Activated T-cell treated with anti-CD3 and anti-CD28 coated beads for 48 hours (primary cell): ENCODE results near the gene FAM210A.
"Not testable (repeated sequence)": the region's sequence is repeated elsewhere in the genome, so short reads cannot be mapped to it uniquely, and the experiment has no call there.

Experiments
- DNase-seq: peaks from one replicate; pipeline ENCODE4 v3.0.0-alpha.2; 2020; ENCODE audit warnings: low read depth

FAM210A gene

DNA sequence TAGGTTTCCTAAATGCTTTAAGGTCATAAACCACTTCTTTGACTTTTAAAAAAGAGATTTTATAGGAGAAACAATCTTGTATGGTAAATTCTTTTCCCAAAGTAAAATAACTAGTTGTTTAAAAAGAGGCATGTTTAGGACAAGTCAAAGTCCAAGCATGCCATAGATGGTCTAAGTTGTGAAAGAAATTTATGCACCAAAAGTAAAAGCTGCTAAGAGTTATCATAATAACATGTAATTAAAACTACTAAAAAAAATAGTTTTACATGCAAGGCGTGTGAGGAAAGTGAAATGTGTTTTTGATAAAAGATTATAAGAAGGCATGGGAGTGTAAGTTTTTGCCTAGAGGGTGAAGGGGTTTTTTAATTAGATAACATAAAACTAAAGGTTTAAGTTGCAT is 22.5 kb downstream of the FAM210A start:
- DNase-seq = no peak

DNA sequence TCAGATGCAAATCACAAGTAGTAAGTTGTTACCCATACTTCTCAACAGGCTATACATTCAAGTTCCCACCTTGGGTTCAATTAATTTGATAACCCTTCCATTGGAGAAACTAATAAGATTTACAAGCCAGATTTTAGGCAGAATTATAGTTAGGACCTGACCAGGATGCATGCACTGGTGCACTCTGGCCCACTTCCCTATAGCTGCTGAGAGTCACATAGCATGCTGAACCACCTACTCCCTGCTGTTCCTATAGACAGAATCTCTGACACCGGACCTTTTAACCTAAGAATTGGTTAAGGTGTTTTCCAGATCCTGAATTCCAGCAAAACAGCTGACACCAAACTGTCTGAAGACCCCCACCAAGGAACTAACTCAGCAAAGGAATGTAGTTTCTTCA is 26.2 kb downstream of the FAM210A start:
- no peak for DNase-seq

GRCh38 chr18:13696961-13697360 is 29.4 kb downstream of the FAM210A start:
- DNase-seq = no peak

DNA sequence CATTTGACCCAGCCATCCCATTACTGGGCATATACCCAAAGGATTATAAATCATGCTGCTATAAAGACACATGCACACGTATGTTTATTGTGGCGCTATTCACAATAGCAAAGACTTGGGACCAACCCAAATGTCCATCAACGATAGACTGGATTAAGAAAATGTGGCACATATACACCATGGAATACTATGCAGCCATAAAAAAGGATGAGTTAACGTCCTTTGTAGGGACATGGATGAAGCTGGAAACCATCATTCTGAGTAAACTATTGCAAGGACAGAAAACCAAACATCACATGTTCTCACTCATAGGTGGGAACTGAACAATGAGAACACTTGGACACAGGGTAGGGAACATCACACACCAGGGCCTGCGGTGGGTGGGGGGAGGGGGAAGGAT is 31.0 kb downstream of the FAM210A start:
- DNase-seq = not testable (repeated sequence)

GRCh38 chr18:13690060-13690459 is 36.3 kb downstream of the FAM210A start:
- not testable (repeated sequence) for DNase-seq

DNA sequence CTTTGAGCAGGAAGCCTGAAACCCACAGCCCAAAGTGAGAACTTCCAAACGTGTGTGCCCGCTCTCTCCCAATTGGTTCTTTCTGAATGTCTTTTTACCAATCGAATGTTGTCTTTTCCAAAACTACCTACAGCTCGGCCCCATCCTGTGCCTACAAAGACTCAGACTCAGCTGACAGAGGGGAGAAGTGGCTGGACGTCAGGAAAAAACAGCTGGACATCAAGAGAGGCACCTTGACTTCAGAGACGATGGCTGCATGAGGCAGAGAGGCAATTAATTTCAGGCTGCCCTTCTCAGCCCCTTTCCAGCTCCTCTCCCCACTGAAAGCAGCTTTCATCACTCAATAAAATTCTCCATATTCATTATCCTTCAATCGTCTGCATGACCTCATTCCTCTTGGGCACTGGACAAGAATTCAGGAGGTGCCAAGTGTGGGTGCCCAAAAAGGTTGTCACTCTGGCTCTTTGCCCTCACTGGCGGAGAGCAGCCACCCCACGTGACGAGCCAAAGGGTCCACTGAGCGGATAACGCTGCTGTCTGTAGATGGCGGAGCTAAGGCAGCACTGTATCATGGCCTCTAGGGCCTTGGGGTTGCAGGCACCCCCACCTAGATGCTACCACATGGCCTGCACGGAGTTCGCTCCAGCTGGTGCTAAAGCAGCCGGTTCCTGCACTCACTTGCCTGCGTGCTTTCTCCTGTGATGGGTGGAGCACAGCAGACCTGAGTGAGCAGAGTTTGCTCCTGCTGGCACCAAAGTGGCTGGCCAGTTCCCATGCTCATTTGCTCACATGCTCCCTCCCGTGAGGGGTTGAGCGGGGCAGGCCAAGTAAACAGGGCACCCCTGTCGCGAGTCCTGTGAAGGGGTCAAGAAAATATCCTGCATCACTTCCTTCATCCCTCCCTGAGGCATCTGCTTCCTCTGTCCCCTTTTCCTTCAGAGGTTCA is 37.9 kb downstream of the FAM210A start:
- DNase-seq = no peak

DNA sequence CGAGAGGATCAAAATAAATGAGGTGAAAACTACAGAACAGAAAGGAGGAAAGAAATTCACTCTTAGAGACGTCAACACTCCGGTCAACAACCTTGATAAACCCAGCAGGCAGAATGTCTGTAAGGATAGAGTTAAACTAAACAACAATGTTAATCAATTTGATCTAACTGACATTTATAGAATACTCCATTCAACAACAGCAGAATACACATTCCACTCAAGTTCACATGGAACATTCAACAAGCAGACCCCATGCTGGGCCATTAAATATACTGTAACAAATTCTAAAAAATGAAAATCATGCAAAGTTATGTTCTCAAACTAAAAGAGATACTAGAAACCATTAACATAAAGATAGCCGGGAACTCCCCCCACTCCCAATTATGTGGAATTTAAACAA is 41.8 kb downstream of the FAM210A start:
- DNase-seq = no peak

- no peak for DNase-seq
These were observed 44.7 kb downstream of the FAM210A start for GRCh38 chr18:13681701-13682100.

DNA sequence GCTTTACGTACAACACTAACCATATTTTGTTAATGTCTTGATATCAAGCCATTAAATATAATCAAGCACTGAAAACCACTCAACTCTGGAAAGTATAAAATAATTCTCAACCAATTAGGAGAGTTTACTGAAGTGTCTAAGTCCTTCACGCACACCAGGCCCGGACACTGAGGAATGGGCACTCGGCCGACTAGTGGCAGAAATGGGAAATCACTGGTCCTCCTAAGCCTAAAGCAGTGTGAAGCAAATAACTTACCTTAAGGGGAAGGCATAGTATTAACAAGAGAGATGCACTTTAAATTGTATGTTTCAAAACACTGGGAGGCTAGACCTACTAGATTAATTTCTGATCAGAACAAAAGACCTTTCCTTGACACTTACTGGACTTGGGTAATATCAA is 45.7 kb downstream of the FAM210A start:
- no peak for DNase-seq

GRCh38 chr18:13677350-13677749 is 49.0 kb downstream of the FAM210A start:
- DNase-seq = not testable (repeated sequence)

DNA sequence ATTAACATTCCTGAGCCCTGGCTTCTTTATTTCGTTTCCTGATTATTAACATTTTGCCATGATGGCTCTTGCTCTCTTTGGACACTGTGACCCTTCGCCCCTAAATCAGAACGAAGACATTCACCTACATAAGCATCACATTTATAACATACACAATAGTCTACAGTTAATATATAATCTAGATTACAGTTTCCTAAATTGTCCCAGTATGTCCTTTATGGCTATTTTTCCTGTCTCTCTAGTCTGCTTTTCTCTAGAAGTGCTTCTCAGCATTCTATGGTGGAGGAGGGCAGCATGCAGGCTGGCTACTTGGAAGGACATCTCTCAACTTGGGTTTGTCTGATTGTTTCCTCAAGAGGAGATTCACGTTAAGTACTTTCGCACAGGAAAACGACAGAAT is 49.9 kb downstream of the FAM210A start:
- no peak for DNase-seq

DNA sequence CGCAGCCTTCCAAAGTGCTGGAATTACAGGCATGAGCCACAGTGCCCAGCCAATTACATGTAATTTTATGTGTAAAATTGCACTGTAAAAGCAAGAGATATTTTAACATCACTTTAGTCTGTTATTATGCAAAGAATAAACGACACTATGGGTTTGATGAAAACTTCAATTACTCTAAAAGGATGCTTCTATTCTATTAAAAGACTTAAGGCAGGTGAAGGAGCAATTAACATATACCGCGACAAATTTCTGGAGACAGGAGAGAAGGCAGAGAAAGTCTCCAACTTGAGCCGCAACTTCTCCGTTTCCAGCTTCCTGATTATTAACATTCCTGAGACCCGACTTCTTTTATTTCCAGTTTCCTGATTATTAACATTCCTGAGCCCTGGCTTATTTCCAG is 53.7 kb downstream of the FAM210A start:
- DNase-seq = no peak

DNA sequence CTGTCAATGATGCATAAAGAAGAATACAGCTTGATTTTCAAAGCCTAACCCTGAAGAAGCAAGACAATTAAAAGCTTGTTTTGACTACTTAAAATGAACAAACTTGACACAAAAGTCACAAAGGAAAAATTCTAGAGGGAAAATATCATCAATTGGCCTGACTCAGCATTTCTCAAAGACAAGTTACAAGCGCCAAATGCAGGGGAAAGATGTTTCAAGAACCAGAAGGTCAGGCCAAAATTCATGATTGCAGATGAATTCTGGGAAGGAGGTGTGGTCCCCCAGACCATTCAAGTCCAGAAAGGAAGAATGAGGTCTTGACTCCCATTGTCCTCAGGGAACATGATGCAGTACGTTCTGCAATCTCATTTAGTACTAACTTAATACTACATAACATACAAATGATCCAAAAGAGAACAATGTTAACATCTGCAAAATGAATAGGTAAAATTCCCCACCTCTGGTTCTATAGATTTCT is 64.5 kb downstream of the FAM210A start:
- no peak for DNase-seq

DNA sequence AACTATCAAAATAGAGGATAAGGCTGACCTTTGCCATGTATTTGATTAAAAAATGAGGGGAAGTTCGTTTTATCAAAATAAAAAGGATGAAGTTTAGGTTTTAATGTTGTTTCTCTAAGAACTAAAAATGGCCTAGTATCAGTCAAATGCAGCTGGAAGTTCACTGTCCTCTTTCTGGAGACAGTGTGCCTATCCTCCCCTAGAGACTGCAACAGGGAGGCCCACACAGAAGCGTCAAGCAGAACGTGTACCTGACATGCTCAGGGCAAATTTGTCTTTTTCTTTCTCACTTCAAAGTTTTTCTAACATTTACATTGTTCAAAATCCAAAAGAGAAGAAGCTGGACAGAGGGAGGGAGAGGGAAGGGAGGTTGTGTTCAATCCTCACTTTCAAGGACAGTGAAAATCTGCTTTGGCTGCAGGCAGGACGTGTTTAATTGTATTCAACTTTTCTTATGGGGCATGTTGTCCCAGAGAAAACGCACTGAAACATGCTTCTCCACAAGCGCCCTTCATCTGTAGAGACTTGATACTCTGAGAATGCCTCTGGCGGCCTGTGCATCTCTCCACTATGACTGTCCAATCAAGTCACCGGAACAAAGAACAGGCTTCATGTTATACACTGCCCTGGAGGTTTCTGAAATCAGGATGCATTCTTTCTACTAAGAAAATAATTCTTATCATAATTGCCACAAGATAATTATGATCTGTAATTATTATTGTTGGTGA is 65.1 kb downstream of the FAM210A start:
- no peak for DNase-seq

DNA sequence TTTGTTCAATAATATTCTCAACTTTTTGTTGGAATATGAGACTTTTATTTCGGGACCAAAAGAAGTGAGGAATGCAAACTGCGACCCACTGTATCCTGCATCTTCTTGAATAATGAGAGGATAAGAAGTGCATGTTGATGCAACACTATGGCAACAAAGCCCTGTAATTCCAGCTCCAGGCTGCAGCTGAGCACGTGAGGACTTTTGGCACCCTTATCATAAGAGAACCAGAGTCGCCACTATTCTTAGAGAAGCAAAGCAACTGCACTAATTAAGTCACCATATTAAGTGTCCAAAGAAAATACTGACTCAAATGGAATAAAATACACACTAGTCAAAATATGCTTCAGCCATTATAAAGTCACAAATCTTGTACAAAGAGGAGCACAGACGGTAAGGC is 65.8 kb downstream of the FAM210A start:
- no peak for DNase-seq

DNA sequence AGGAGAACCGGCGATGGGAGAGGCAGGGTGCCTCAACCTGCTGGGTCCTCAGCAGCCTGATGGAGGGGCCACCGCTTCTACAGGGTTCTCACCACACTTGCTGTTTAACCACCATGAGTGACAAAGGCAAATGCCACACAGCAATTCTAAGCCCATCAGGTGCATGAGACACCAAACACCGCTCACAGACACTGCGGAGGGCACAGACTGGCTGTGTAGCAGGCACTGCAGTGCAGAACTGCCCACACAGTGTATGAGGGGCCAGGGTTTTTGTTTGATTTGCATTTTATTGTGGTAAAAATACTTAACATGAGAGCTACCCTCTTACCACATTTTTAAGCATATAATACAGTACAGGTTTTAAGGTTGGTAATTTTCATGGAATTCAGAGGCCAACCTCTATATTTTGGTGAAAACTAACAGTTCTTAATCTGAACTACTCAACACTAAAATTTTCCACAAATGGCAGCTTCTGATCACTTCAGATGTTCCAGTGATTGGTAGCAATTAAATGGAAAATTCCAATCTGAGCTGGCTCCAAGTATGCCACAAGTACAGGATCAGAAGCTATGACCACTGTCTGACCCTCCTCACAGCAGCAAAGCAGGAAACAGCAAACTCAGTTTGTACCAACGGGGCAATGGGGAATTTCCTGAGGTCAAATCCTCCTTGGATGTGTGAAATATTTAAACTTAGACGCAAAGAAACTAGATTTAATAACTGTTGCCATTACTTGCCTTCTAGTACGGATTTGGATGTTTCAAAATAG is 67.7 kb downstream of the FAM210A start:
- DNase-seq = no peak

- no peak for DNase-seq
These were observed 68.4 kb downstream of the FAM210A start for GRCh38 chr18:13657974-13658373.

GRCh38 chr18:13653746-13654433 is 72.5 kb downstream of the FAM210A start:
- DNase-seq = no peak

DNA sequence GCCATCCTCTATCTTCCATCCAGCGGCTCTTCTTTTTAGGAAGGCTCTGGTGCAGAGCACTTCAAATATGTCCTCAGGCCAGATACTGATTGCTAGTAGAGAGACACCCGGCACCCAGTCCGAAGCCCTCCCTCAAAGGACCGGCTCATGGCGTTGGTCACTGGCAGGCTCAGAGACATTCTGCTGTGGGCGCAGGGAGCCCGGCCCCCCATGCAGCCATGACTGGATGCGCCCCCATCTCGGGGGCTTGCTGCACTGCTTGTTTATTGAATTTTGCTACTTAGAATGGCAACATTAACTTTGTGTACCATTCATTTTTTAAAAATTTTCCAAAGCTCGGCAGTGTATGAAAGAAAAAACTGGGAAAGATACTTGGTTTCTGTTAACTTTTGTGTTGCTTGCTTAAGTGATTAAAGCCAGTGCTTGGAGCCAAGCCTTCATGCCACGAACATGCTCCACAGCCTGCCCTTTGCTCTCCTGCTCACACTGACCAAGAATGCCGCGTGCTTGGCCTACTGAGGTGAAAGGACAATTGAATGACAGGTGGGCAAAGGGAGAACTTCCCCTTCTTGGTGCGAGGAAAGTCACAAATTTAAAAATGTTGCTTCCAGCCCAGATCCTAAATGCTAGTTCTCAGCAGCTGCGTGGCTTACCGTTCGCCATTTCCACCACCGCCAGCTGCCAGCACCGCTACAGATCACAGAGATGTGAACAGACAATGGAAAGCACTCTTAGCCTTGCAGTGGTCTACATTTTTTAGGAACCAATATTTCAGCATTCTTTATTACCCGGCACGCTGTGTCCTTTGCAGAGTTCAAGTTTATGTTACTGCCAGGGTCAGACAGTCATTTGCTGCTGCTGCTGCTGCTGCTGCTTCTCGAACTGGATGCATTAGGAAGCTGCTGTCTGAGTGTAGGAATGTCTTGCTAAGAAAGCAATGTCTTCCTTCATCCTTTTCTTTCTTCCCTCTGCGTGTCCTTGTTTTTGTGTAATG is 76.7 kb downstream of the FAM210A start:
- DNase-seq = no peak

DNA sequence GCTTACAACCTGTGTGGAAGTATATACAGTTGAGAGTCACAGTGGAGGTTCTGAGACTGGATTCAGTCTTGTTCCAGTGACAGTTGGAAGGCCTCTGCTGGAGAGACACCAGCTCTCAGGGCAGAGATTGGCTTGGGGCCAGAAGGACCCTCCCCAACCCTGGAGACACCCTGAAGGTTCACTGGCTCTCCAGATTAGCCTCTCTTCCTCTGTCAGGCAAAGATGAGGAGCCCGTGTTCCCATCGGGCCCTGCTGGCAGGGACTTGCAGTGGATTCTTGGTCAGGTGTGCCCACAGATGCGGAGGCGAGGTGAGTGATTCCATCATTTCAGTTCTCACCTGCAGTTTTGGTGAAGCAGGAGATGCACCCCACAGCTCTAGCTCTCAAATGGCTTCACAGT is 78.6 kb downstream of the FAM210A start:
- no peak for DNase-seq

DNA sequence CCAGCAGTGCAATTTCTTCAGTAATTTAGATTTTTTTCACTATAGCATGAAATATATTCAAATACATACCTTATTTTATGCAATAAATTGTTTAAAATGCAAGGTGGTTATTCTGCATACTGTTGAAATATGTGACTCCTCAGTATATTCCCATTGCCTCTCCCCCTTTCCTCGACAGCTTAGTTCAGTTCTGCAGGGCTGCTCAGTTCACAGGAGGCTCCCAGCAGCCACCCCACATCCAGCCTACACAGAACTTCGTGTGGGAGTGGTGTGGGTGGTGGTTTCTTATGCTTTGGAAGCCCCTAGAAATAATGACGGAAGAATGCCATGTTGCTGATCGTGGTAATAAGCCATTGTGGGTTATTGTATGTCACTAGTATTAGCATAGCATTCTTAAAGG is 79.7 kb downstream of the FAM210A start:
- no peak for DNase-seq
